Neural cell (in vitro differentiated cells): ENCODE data around the gene DCUN1D1. TPM values are rescaled to one million over a fixed set of nuclear protein-coding genes. Genes with fewer than 3 reads are reported as not detected.

Source experiments
- H2AFZ ChIP-seq: fragments of 200-600, 300-800 bp; sonication (generic), shearing (Covaris generic); 2 replicates; pipeline ENCODE4 v1.6.0; 2014; ENCODE audit warnings: low read depth, mild to moderate bottlenecking, antibody characterized with exemption, low read length, moderate library complexity
- H3F3A ChIP-seq: fragments of 200-600 bp; shearing (Covaris generic); 2 replicates; pipeline ENCODE4 v1.6.1; 2016; ENCODE audit warnings: mild to moderate bottlenecking, moderate library complexity, mixed read lengths, antibody characterized with exemption, low read length; ENCODE audit not compliant: insufficient read depth, poor library complexity, severe bottlenecking
- H3K27ac ChIP-seq: fragments of 200-600, 300-800 bp; sonication (generic), shearing (Covaris generic); 2 replicates; pipeline ENCODE4 v1.5.1; 2014; ENCODE audit warnings: mild to moderate bottlenecking, low read length, moderate library complexity
- H3K27me3 ChIP-seq: fragments of 300-800, 200-600 bp; sonication (generic), shearing (Covaris generic); 2 replicates; pipeline ENCODE4 v1.6.0; 2014; ENCODE audit warnings: mild to moderate bottlenecking, low read depth, low read length, moderate library complexity; ENCODE audit not compliant: insufficient read depth
- H3K36me3 ChIP-seq: fragments of 300-800, 200-600 bp; sonication (generic), shearing (Covaris generic); 2 replicates; pipeline ENCODE4 v1.5.1; 2014; ENCODE audit warnings: mild to moderate bottlenecking, antibody characterized with exemption, low read length, moderate library complexity; ENCODE audit not compliant: insufficient read depth
- H3K4me2 ChIP-seq: fragments of 300-800, 200-600 bp; sonication (generic), shearing (Covaris generic); 2 replicates; pipeline ENCODE4 v1.6.0; 2014; ENCODE audit warnings: mild to moderate bottlenecking, low read length
- H3K4me3 ChIP-seq: fragments of 300-800, 200-600 bp; sonication (generic), shearing (Covaris generic); 2 replicates; pipeline ENCODE4 v1.5.1; 2014; ENCODE audit warnings: mild to moderate bottlenecking, low read length, moderate library complexity
- H3K79me2 ChIP-seq: fragments of 200-600 bp; shearing (Covaris generic); replicated peaks from 2 replicates; pipeline ENCODE4 v1.6.0; 2014; ENCODE audit warnings: mild to moderate bottlenecking, low read length, moderate library complexity; ENCODE audit not compliant: insufficient read depth
- H3K9ac ChIP-seq: fragments of 300-800, 200-600 bp; sonication (generic), shearing (Covaris generic); 2 replicates; pipeline ENCODE4 v1.6.1; 2016; ENCODE audit warnings: mild to moderate bottlenecking, low read length, mixed read lengths
- H3K9me2 ChIP-seq: fragments of 200-600 bp; shearing (Covaris generic); 2 replicates; pipeline ENCODE4 v1.6.1; 2016; ENCODE audit warnings: mild to moderate bottlenecking, low read length, mixed read lengths; ENCODE audit not compliant: insufficient read depth
- H3K9me3 ChIP-seq: fragments of 200-600, 300-800 bp; sonication (generic), shearing (Covaris generic); 2 replicates; pipeline ENCODE4 v1.6.1; 2016; ENCODE audit warnings: mild to moderate bottlenecking, mixed run types, low read length, moderate library complexity, mixed read lengths
- H4K20me1 ChIP-seq: fragments of 200-600 bp; shearing (Covaris generic); 2 replicates; pipeline ENCODE4 v1.6.1; 2016; ENCODE audit warnings: mild to moderate bottlenecking, mixed run types; ENCODE audit not compliant: insufficient read depth
- CTCF ChIP-seq: fragments of 450-650 bp; IDR thresholded peaks from 2 replicates; pipeline ENCODE4 v1.5.1; 2014; ENCODE audit warnings: antibody characterized with exemption, mild to moderate bottlenecking, moderate library complexity; ENCODE audit not compliant: poor library complexity, severe bottlenecking
- EP300 ChIP-seq: fragments of 450-650 bp; conservative IDR thresholded peaks from 2 replicates; pipeline ENCODE4 v1.6.1; 2014; ENCODE audit warnings: antibody characterized with exemption, mild to moderate bottlenecking, moderate library complexity; ENCODE audit not compliant: poor library complexity, severe bottlenecking
- EZH2 ChIP-seq: fragments of 200-600, 300-800 bp; shearing (Covaris generic), sonication (generic); IDR thresholded peaks from 2 replicates; pipeline ENCODE4 v1.6.1; 2014; ENCODE audit warnings: antibody characterized with exemption, low read length, borderline replicate concordance, mild to moderate bottlenecking; ENCODE audit not compliant: insufficient read depth, poor library complexity, severe bottlenecking
- MXI1 ChIP-seq: fragments of 450-650 bp; conservative IDR thresholded peaks from 2 replicates; pipeline ENCODE4 v1.6.1; 2014; ENCODE audit warnings: antibody characterized with exemption, mild to moderate bottlenecking; ENCODE audit not compliant: poor library complexity, severe bottlenecking
- POLR2AphosphoS5 ChIP-seq: IDR thresholded peaks from 2 replicates; pipeline ENCODE4 v1.6.1; 2012
- RAD21 ChIP-seq: fragments of 450-650 bp; conservative IDR thresholded peaks from 2 replicates; pipeline ENCODE4 v1.6.1; 2014; ENCODE audit warnings: antibody characterized with exemption, mild to moderate bottlenecking, moderate library complexity
- REST ChIP-seq: IDR thresholded peaks from 2 replicates; pipeline ENCODE4 v1.6.1; 2012; ENCODE audit warnings: borderline replicate concordance
- SMC3 ChIP-seq: fragments of 450-650 bp; conservative IDR thresholded peaks from 2 replicates; pipeline ENCODE4 v1.6.1; 2014; ENCODE audit warnings: antibody characterized with exemption, mild to moderate bottlenecking, moderate library complexity; ENCODE audit not compliant: poor library complexity
- TAF1 ChIP-seq: IDR thresholded peaks from 2 replicates; pipeline ENCODE4 v1.6.1; 2012; ENCODE audit warnings: low read depth
- polyA plus RNA-seq: library from polyadenylated mRNA; depleted of rRNA; stranded (reverse); fragments of >200 nt; gene quantifications from 2 replicates; pipeline ENCODE4 v1.2.3, GENCODE V29; 2014

The DCUN1D1 gene
- polyA plus RNA-seq, 1 donor from 2014 or later, result 33.4 TPM

DNA sequence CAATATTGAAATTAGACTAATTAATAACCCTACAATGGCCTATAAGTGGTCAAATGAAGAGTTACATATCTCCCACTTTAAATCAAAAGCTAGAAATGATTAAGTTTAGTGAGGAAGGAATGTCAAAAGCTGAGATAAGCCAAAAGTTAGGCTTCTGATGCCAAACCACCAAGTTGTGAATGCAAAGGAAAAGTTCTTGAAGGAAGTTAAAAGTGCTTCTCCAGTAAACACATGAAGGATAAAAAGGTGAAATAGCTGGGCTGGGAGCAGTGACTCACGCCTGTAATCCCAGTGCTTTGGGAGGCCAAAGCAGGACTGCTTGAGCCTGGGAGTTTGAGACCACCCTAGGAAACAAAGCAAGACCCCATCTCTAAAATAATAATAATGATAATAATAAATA, 46.9 kb upstream of the DCUN1D1 start:
- no peaks in the 10 kb centered on the region for H3K9me3 ChIP-seq
- no peak overlapping the region for H3K27ac ChIP-seq

DNA sequence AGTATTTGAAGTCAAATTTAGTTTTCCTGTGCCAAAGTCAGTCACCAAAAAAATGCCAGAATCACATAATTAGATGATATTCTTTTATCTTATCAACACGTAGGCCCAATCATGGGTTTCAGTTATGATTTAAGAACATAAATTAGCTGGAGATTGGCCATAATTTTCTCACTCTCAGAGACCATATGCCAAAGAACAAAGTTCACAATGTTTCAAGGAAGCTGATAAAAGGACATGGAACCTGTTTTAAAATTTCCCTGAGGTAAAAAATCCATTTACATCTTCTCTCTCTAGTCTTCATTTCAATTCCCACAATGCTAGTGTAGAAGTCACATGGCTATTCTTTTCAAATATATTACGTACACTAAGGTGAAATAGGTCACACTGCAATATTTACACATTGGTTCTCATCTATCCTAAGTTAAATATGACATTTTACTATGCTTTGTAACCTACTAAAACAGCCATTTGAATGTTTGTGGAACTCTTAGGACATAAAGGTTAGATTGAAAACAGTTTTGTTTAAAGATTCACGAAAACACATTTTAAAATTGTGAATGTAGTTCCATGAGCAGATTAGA, 42.7 kb upstream of the DCUN1D1 start:
- Histone ChIP-seq H3K79me2 (no peaks in the 10 kb centered on the region), H3K27ac (no peak overlapping the region), H3K36me3 (peaks cover 9% of the 10 kb centered on the region), H3K9me3 (no peaks in the 10 kb centered on the region), H3F3A (no peaks in the 10 kb centered on the region), H4K20me1 (no peaks in the 10 kb centered on the region), H3K4me2 (no peak overlapping the region), H3K9me2 (no peaks in the 10 kb centered on the region), H3K4me3 (no peak overlapping the region), H3K9ac (no peak overlapping the region), H2AFZ (no peak overlapping the region), H3K27me3 (no peaks in the 10 kb centered on the region)
- no peak for TF ChIP-seq CTCF

More for the DNA sequence above, 46.9 kb upstream of the DCUN1D1 start:
- TF ChIP-seq MXI1 (no peak), EZH2 (no peak), RAD21 (no peak), REST (no peak), SMC3 (no peak), EP300 (no peak), TAF1 (no peak), CTCF (no peak), POLR2AphosphoS5 (no peak)
- no peaks in the 10 kb centered on the region for H3K79me2 ChIP-seq
- no peaks in the 10 kb centered on the region for H3K27me3 ChIP-seq
- peaks cover 15% of the 10 kb centered on the region for H3K36me3 ChIP-seq
- no peak overlapping the region for H2AFZ ChIP-seq
- H3K4me2 ChIP-seq, result no peak overlapping the region
- no peaks in the 10 kb centered on the region for H3F3A ChIP-seq
- no peaks in the 10 kb centered on the region for H4K20me1 ChIP-seq
- no peak overlapping the region for H3K9ac ChIP-seq
- no peak overlapping the region for H3K4me3 ChIP-seq
- H3K9me2 ChIP-seq, result no peaks in the 10 kb centered on the region
